Suprapubic skin (tissue), 4 donors: ENCODE data around the gene TBC1D22A. TPM values are rescaled to one million over a fixed set of nuclear protein-coding genes. Genes with fewer than 3 reads are reported as not detected.
A peak's percentile ranks its signal among the peaks of the same experiment; 100 is the strongest.
"Not testable (repeated sequence)": the region's sequence is repeated elsewhere in the genome, so short reads cannot be mapped to it uniquely, and the experiment has no call there.

Source experiments
- DNase-seq, 2 donors: peaks; one replicate each; pipeline ENCODE4 v3.0.0-alpha.2; 2019; ENCODE audit warnings: low spot score in 2 of 2
- H3K27ac ChIP-seq: fragments of 200-600 bp; sonication (generic); one replicate; pipeline ENCODE4 v1.5.1; 2019
- H3K27me3 ChIP-seq: fragments of 200-600 bp; sonication (generic); one replicate; pipeline ENCODE4 v1.5.1; 2019
- H3K36me3 ChIP-seq: fragments of 200-600 bp; sonication (generic); one replicate; pipeline ENCODE4 v1.5.1; 2019
- H3K4me1 ChIP-seq: fragments of 200-600 bp; sonication (generic); one replicate; pipeline ENCODE4 v1.5.1; 2019
- H3K4me3 ChIP-seq: fragments of 200-600 bp; sonication (generic); one replicate; pipeline ENCODE4 v1.5.1; 2019; ENCODE audit warnings: mild to moderate bottlenecking
- H3K9me3 ChIP-seq: fragments of 200-600 bp; sonication (generic); one replicate; pipeline ENCODE4 v1.5.1; 2019
- CTCF ChIP-seq, 2 donors: fragments of 200-600 bp in 1 of 2; fragments of 450-650 bp in 1 of 2; sonication (generic) in 1 of 2; IDR thresholded peaks; one replicate each; pipeline ENCODE4 v1.5.1; 2016 to 2019; ENCODE audit warnings: antibody characterized with exemption in 2 of 2, mild to moderate bottlenecking in 1 of 2, moderate library complexity in 1 of 2
- EP300 ChIP-seq: sonication (generic); formaldehyde crosslinking; IDR thresholded peaks from one replicate; pipeline ENCODE4 v1.6.1; 2017; ENCODE audit warnings: antibody characterized with exemption
- POLR2A ChIP-seq, 2 donors: fragments of 450-650 bp; IDR thresholded peaks; one replicate each; pipeline ENCODE4 v1.6.1; 2017; ENCODE audit warnings: antibody characterized with exemption in 2 of 2, mild to moderate bottlenecking in 2 of 2, moderate library complexity in 2 of 2
- POLR2AphosphoS5 ChIP-seq, 3 donors: sonication (generic); formaldehyde crosslinking; IDR thresholded peaks; one replicate each; pipeline ENCODE4 v1.6.1; 2017; ENCODE audit warnings: antibody characterized with exemption in 3 of 3
- WGBS: methylation state at CpG from one replicate; pipeline ENCODE4 v1.1.5; 2018; 5-methylcytosine and 5-hydroxymethylcytosine counted together
- total RNA-seq, 4 donors: library from RNA; depleted of rRNA; stranded (reverse); fragments of >200 nt; gene quantifications; one replicate each; pipeline ENCODE4 v1.1.0, GENCODE V29; 2016

Gene TBC1D22A
- total RNA-seq, 4 donors from 2014 or later, result 24.8 to 43.2 (median 35.4) TPM

GRCh38 chr22:46731246-46732040 lies 31.0 kb upstream of the TBC1D22A start:
- WGBS, result 47% methylated on average over 22 of the region's 22 CpGs
- TF ChIP-seq EP300, result no peak
- no peak for TF ChIP-seq POLR2A (IDR thresholded peaks at IDR 0.05)
- TF ChIP-seq POLR2AphosphoS5 (IDR thresholded peaks at IDR 0.05), result no peak
- no peak for TF ChIP-seq CTCF (IDR thresholded peaks at IDR 0.05)
- Histone ChIP-seq H3K36me3 (peaks cover 8% of the 10 kb centered on the region), H3K9me3 (no peaks in the 10 kb centered on the region), H3K4me3 (no peak overlapping the region), H3K4me1 (peaks cover 59% of the 10 kb centered on the region), H3K27ac (peak overlapping the region; percentile 55), H3K27me3 (no peaks in the 10 kb centered on the region)
- DNase-seq, result no peak

GRCh38 chr22:46732041-46732379 lies 30.4 kb upstream of the TBC1D22A start:
- no peaks in the 10 kb centered on the region for H3K9me3 ChIP-seq
- WGBS, result 90% methylated on average over 14 of the region's 14 CpGs
- peaks cover 8% of the 10 kb centered on the region for H3K36me3 ChIP-seq
- peak overlapping the region; percentile 55 for H3K27ac ChIP-seq
- TF ChIP-seq EP300, result no peak
- no peak for TF ChIP-seq POLR2A (IDR thresholded peaks at IDR 0.05)
- no peak for TF ChIP-seq CTCF (IDR thresholded peaks at IDR 0.05)
- no peak for TF ChIP-seq POLR2AphosphoS5 (IDR thresholded peaks at IDR 0.05)
- H3K4me3 ChIP-seq, result no peak overlapping the region
- no peak for DNase-seq
- peaks cover 65% of the 10 kb centered on the region for H3K4me1 ChIP-seq
- no peaks in the 10 kb centered on the region for H3K27me3 ChIP-seq

- Histone ChIP-seq H3K36me3 (peaks cover 8% of the 10 kb centered on the region), H3K27ac (no peak overlapping the region), H3K4me3 (no peak overlapping the region), H3K9me3 (no peaks in the 10 kb centered on the region), H3K4me1 (peaks cover 70% of the 10 kb centered on the region), H3K27me3 (no peaks in the 10 kb centered on the region)
- WGBS, result 79% methylated on average over 7 of the region's 7 CpGs
- TF ChIP-seq CTCF (IDR thresholded peaks at IDR 0.05) (no peak), POLR2AphosphoS5 (IDR thresholded peaks at IDR 0.05) (no peak), POLR2A (IDR thresholded peaks at IDR 0.05) (no peak), EP300 (no peak)
- no peak for DNase-seq
These were observed 29.9 kb upstream of the TBC1D22A start for GRCh38 chr22:46732513-46732912.

- not testable (repeated sequence) for H3K27ac ChIP-seq, H3K27me3 ChIP-seq, H3K36me3 ChIP-seq, H3K9me3 ChIP-seq, H3K4me3 ChIP-seq, DNase-seq
- WGBS, result 36% methylated on average over 12 of the region's 12 CpGs
- peaks cover 70% of the 10 kb centered on the region for H3K4me1 ChIP-seq
These were observed 28.2 kb upstream of the TBC1D22A start for GRCh38 chr22:46734213-46734722.

GRCh38 chr22:46734830-46735453 lies 27.5 kb upstream of the TBC1D22A start:
- H3K4me3 ChIP-seq, result no peak overlapping the region
- DNase-seq, result no peak
- 52% methylated on average over 12 of the region's 12 CpGs for WGBS
- no peaks in the 10 kb centered on the region for H3K27me3 ChIP-seq
- H3K9me3 ChIP-seq, result no peaks in the 10 kb centered on the region
- TF ChIP-seq POLR2AphosphoS5 (IDR thresholded peaks at IDR 0.05), result no peak
- TF ChIP-seq POLR2A (IDR thresholded peaks at IDR 0.05), result no peak
- peak overlapping the region; percentile 40 for H3K27ac ChIP-seq
- H3K4me1 ChIP-seq, result peaks cover 75% of the 10 kb centered on the region
- peaks cover 5% of the 10 kb centered on the region for H3K36me3 ChIP-seq
